Ishikawa (cell line): ENCODE data around the gene EXOC3.

Source experiments
- CEBPB ChIP-seq: IDR thresholded peaks from 2 replicates; pipeline ENCODE4 v1.6.1; 2012
- CREB1 ChIP-seq: IDR thresholded peaks from 2 replicates; pipeline ENCODE4 v1.6.1; 2012; ENCODE audit warnings: low read depth
- EGR1 ChIP-seq: IDR thresholded peaks from 2 replicates; pipeline ENCODE4 v1.6.1; 2012
- EP300 ChIP-seq: IDR thresholded peaks from 2 replicates; pipeline ENCODE4 v1.6.1; 2012; ENCODE audit warnings: borderline replicate concordance
- FOXM1 ChIP-seq: IDR thresholded peaks from 2 replicates; pipeline ENCODE4 v1.6.1; 2012; ENCODE audit warnings: low read depth, borderline replicate concordance
- MAX ChIP-seq: IDR thresholded peaks from 2 replicates; pipeline ENCODE4 v1.6.1; 2012
- NFIC ChIP-seq: IDR thresholded peaks from 2 replicates; pipeline ENCODE4 v1.6.1; 2012
- RAD21 ChIP-seq: IDR thresholded peaks from 2 replicates; pipeline ENCODE4 v1.6.1; 2012; ENCODE audit warnings: low read depth
- REST ChIP-seq: IDR thresholded peaks from 2 replicates; pipeline ENCODE4 v1.6.1; 2012; ENCODE audit warnings: low read depth, mild to moderate bottlenecking
- TAF1 ChIP-seq: IDR thresholded peaks from 2 replicates; pipeline ENCODE4 v1.6.1; 2012; ENCODE audit warnings: low read depth, mild to moderate bottlenecking
- TCF12 ChIP-seq: IDR thresholded peaks from 2 replicates; pipeline ENCODE4 v1.6.1; 2012; ENCODE audit warnings: low read depth
- TEAD4 ChIP-seq: IDR thresholded peaks from 2 replicates; pipeline ENCODE4 v1.6.1; 2012
- USF1 ChIP-seq: IDR thresholded peaks from 2 replicates; pipeline ENCODE4 v1.6.1; 2012
- YY1 ChIP-seq: IDR thresholded peaks from 2 replicates; pipeline ENCODE4 v1.6.1; 2012; ENCODE audit warnings: low read depth
- ZBTB7A ChIP-seq: IDR thresholded peaks from 2 replicates; pipeline ENCODE4 v1.6.1; 2012; ENCODE audit warnings: low read depth

The EXOC3 gene

GRCh38 chr5:499233-500209, 56.5 kb downstream of the EXOC3 start:
- TF ChIP-seq MAX (no peak), RAD21 (no peak), TAF1 (no peak), REST (no peak), TCF12 (no peak), CREB1 (no peak), FOXM1 (no peak), ZBTB7A (no peak), YY1 (no peak), USF1 (no peak), NFIC (no peak), EGR1 (no peak), CEBPB (no peak), TEAD4 (no peak)

- TF ChIP-seq RAD21 (no peak), NFIC (no peak), YY1 (no peak), FOXM1 (no peak), ZBTB7A (no peak), TAF1 (no peak)
These were observed 57.5 kb downstream of the EXOC3 start for GRCh38 chr5:500491-500890.

GRCh38 chr5:501105-501830, 58.3 kb downstream of the EXOC3 start:
- no peak for TF ChIP-seq USF1

GRCh38 chr5:501831-502184, 58.8 kb downstream of the EXOC3 start:
- TF ChIP-seq CEBPB (no peak), NFIC (no peak), TAF1 (no peak), EGR1 (no peak), TCF12 (no peak), CREB1 (no peak)

- no peak for TF ChIP-seq RAD21
- no peak for TF ChIP-seq CREB1
- TF ChIP-seq ZBTB7A: no peak
- no peak for TF ChIP-seq REST
- TF ChIP-seq YY1: no peak
- TF ChIP-seq FOXM1: no peak
- TF ChIP-seq EP300: no peak
- TF ChIP-seq MAX: no peak
- TF ChIP-seq NFIC: no peak
- no peak for TF ChIP-seq TAF1
- no peak for TF ChIP-seq TEAD4
- TF ChIP-seq EGR1: no peak
- TF ChIP-seq CEBPB: no peak
These were observed 59.5 kb downstream of the EXOC3 start for GRCh38 chr5:502325-503079.
